HEK293T (cell line): Measurements from ENCODE around the gene BAHD1.

Experiments
- BHLHE40 ChIP-seq: fragments of 450-650 bp; IDR thresholded peaks from 2 replicates; pipeline ENCODE4 v1.6.1; 2016; ENCODE audit warnings: mild to moderate bottlenecking, moderate library complexity, borderline replicate concordance
- CTBP1 ChIP-seq: fragments of 450-650 bp; IDR thresholded peaks from 2 replicates; pipeline ENCODE4 v1.6.1; 2016; ENCODE audit warnings: borderline replicate concordance
- ELF4 ChIP-seq: fragments of 450-650 bp; IDR thresholded peaks from 2 replicates; pipeline ENCODE4 v1.6.1; 2017; ENCODE audit warnings: antibody characterized with exemption
- FOXA1 ChIP-seq: fragments of 450-650 bp; IDR thresholded peaks from 2 replicates; pipeline ENCODE4 v1.6.1; 2016; ENCODE audit warnings: mild to moderate bottlenecking
- FOXM1 ChIP-seq: fragments of 450-650 bp; IDR thresholded peaks from 2 replicates; pipeline ENCODE4 v1.6.1; 2017; ENCODE audit warnings: mild to moderate bottlenecking, borderline replicate concordance
- HDGF ChIP-seq: fragments of 450-650 bp; IDR thresholded peaks from 2 replicates; pipeline ENCODE4 v1.6.1; 2017; ENCODE audit warnings: antibody characterized with exemption, borderline replicate concordance
- NFRKB ChIP-seq: fragments of 450-650 bp; IDR thresholded peaks from 2 replicates; pipeline ENCODE4 v1.6.1; 2016; ENCODE audit warnings: mild to moderate bottlenecking, moderate library complexity
- SP1 ChIP-seq: fragments of 450-650 bp; IDR thresholded peaks from 2 replicates; pipeline ENCODE4 v1.6.1; 2017
- TARDBP ChIP-seq: fragments of 450-650 bp; IDR thresholded peaks from 2 replicates; pipeline ENCODE4 v1.6.1; 2016
- TF ChIP-seq, protein P1 (sequence below): fragments of 450-650 bp; IDR thresholded peaks from 2 replicates; pipeline ENCODE4 v1.6.1; 2016

DNA sequence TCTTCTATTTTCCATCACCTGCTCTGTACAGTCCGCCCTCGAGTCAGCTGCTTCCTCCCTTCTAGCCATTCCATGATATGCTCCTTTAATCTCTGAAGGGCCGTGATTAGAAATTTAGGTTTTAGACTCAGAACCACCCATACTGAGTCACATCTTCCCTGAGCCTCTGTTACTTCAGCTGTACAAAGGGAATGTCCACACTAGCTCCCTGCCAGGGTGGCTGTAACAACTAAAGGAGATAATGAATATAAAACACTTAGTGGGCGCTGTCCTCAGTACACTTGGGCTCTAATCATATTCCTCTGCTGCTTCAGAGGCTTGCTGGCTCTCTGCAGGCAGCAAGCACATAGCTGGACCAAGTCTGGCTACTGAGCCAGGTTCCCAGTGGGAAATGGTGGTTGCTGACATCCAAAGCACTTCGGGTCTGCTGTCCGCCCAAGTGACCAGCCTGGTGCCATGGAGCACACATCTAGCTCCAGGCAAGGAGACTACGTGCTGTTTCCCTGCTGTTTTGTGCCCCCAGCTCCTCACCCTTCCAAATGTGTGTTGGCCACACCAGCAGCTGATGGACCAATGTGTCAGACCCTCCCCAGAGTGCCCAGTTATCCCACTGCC lies 29.1 kb downstream of the BAHD1 start:
- TF ChIP-seq HDGF (no peak), SP1 (no peak), NFRKB (no peak), ELF4 (no peak), FOXA1 (no peak), BHLHE40 (no peak), TARDBP (no peak), CTBP1 (no peak), FOXM1 (no peak)
- TF ChIP-seq, protein P1, sequence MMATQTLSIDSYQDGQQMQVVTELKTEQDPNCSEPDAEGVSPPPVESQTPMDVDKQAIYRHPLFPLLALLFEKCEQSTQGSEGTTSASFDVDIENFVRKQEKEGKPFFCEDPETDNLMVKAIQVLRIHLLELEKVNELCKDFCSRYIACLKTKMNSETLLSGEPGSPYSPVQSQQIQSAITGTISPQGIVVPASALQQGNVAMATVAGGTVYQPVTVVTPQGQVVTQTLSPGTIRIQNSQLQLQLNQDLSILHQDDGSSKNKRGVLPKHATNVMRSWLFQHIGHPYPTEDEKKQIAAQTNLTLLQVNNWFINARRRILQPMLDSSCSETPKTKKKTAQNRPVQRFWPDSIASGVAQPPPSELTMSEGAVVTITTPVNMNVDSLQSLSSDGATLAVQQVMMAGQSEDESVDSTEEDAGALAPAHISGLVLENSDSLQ: no peak
